ENCODE measurements around the gene ELMO1. TPM values are rescaled to one million over a fixed set of nuclear protein-coding genes. Genes with fewer than 3 reads are reported as not detected.

The ELMO1 gene
- total and polyA plus RNA-seq, 2 of the 13 experiments (the other 11 are each of a cell fraction or from before 2014, with no cell fraction given): 0.11 to 0.17 TPM

- H4K20me1 ChIP-seq (ENCODE audit: insufficient read depth, low read length): no peaks in the 10 kb centered on the region
- no peak overlapping the region for H3K27ac ChIP-seq (ENCODE audit: extremely low read length, insufficient read depth, low read length)
- no peaks in the 10 kb centered on the region for H3K4me1 ChIP-seq (ENCODE audit: insufficient read depth, low read length)
- ChIA-PET CTCF (ENCODE audit: low intra/inter-chr PET ratio, low total read pairs) (no interaction called here), POLR2A (no interaction called here)
- no peaks in the 10 kb centered on the region for H3K36me3 ChIP-seq (replicated peaks in 1 of 2; ENCODE audit: control insufficient read depth in 1 of 2, insufficient read depth in 2 of 2, low read length in 2 of 2)
- H3K9ac ChIP-seq (ENCODE audit: insufficient read depth, low read depth, low read length): no peak overlapping the region
- no peak overlapping the region for H2AFZ ChIP-seq (ENCODE audit: low read length)
- no peaks in the 10 kb centered on the region for H3K79me2 ChIP-seq (ENCODE audit: insufficient read depth, low read length)
- WGBS (ENCODE audit: low lambda C conversion rate): 24% methylated on average over 5 of the region's 5 CpGs
- in situ Hi-C loops (cut with HindIII; ENCODE audit: extremely low pct_ligation_motif_present, low pct_unique_long_range_greater_than_20kb): no loop called here
- peaks cover 0 to 29% of the 10 kb centered on the region in 2 experiments; a peak in 2 of 5 replicates for H3K27me3 ChIP-seq (ENCODE audit: control insufficient read depth in 1 of 2, insufficient read depth in 2 of 2, low read length in 2 of 2)
- FAIRE-seq (no peak), DNase-seq (ENCODE audit: low spot score) (no peak), ATAC-seq (no peak)
- no peak for TF ChIP-seq KLF13 (CRISPR knock-in tag; IDR thresholded peaks at IDR 0.05)
- no peak for TF ChIP-seq ZNF570 (CRISPR knock-in tag; IDR thresholded peaks at IDR 0.05; ENCODE audit: borderline replicate concordance)
- TF ChIP-seq EEA1 (CRISPR knock-in tag; IDR thresholded peaks at IDR 0.05; ENCODE audit: borderline replicate concordance): no peak
- TF ChIP-seq SRSF9 (IDR thresholded peaks at IDR 0.05; ENCODE audit: borderline replicate concordance, insufficient read depth, low read depth, low read length, poor library complexity, severe bottlenecking): no peak
- TF ChIP-seq HIC2 (CRISPR knock-in tag; IDR thresholded peaks at IDR 0.05; ENCODE audit: low read depth): no peak
- TF ChIP-seq NCOR1 (IDR thresholded peaks at IDR 0.05; ENCODE audit: borderline replicate concordance, low read length): no peak
- no peak for TF ChIP-seq ATF3 (CRISPR knock-in tag; IDR thresholded peaks at IDR 0.05)
- TF ChIP-seq MTA3 (CRISPR knock-in tag; IDR thresholded peaks at IDR 0.05): no peak
- no peak for TF ChIP-seq YEATS2 (CRISPR knock-in tag; IDR thresholded peaks at IDR 0.05; ENCODE audit: borderline replicate concordance)
- H3K4me3 ChIP-seq (replicated peaks in 1 of 3; ENCODE audit: insufficient read depth in 1 of 3, low read depth in 2 of 3, low read length in 3 of 3): no peak overlapping the region
- no peak overlapping the region for H3K4me2 ChIP-seq (ENCODE audit: low read depth, low read length)
- BruUV-seq (replicated peaks): no TSS peak
- H3K9me3 ChIP-seq (ENCODE audit: low read length): no peaks in the 10 kb centered on the region
- intact Hi-C loops (cut with micrococcal nuclease; ENCODE audit: unreplicated experiment): no loop called here
These were observed 957 bp upstream of the ELMO1 start for GRCh38 chr7:37449621-37450020.

Measured in HepG2 (cell line).